ENCODE results near the gene DDIT4.

DNA sequence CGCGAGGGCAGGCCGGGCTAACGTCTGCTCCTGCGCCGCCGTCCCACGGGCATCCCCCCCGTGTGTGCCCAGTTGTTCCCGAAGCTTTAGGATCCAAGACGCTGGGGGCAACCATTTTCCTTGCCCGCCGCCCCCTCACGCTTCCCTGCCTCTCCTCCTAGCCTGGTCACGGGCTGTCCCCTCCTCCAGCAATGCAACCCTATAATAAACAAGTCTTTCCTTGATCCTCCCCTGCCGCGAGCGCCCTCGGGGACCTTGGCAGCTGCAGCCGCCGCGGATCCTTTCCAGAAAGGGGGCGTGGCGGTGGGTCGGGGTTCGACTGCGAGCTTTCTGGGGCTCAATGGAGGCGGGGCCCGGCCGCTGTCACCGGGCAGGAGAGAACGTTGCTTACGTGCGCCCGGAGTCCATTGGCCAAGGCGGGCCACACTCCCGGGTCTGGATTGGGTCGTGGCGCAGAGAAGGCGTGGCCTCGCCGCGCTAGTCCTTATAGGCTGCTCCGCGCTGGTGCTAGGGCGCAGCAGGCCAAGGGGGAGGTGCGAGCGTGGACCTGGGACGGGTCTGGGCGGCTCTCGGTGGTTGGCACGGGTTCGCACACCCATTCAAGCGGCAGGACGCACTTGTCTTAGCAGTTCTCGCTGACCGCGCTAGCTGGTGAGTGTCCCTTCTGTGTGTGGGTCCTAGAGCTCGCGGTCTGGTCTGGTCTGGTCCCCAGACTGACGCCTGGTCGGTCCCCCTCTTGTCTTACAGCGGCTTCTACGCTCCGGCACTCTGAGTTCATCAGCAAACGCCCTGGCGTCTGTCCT, at the start of gene DDIT4:
- TF ChIP-seq CTCF (IDR thresholded peaks at IDR 0.05) (no peak), EZH2phosphoT487 (IDR thresholded peaks at IDR 0.05) (no peak)

Measured in neural progenitor cell (in vitro differentiated cells).